Activated CD8-positive, alpha-beta T cell treated with anti-CD3 and anti-CD28 coated beads for 36 hours (primary cell): ENCODE measurements around the gene RNF181. TPM values are rescaled to one million over a fixed set of nuclear protein-coding genes. Genes with fewer than 3 reads are reported as not detected.

Experiments used
- ATAC-seq: fragments of 200-7000 bp; cut with Tn5 transposase; one replicate; pipeline ENCODE4 v1.10.0; 2021; ENCODE audit warnings: mild to moderate bottlenecking, moderate library complexity
- CTCF ChIA-PET: fragments of 350-600 bp; sonication (Branson Sonifier 250); formaldehyde crosslinking; loops from one replicate; lab custom pipeline; 2021; ENCODE audit warnings: antibody characterized with exemption; lab: Charles Lee
- POLR2A ChIA-PET: fragments of 350-600 bp; sonication (Branson Sonifier 250); formaldehyde crosslinking; loops from one replicate; lab custom pipeline; 2021; ENCODE audit warnings: antibody characterized with exemption; lab: Charles Lee
- DNase-seq: peaks from one replicate; pipeline ENCODE4 v3.0.0-alpha.2; 2020
- H3K27ac Mint-ChIP-seq: one replicate; pipeline ENCODE4 v1.8.0; 2021; ENCODE audit warnings: mild to moderate bottlenecking, mixed read lengths
- H3K27me3 Mint-ChIP-seq: one replicate; pipeline ENCODE4 v1.8.0; 2021; ENCODE audit warnings: mixed read lengths
- H3K36me3 Mint-ChIP-seq: one replicate; pipeline ENCODE4 v1.8.0; 2021; ENCODE audit warnings: low read depth, mixed read lengths
- H3K4me1 Mint-ChIP-seq: one replicate; pipeline ENCODE4 v1.8.0; 2021; ENCODE audit warnings: low read depth, mixed read lengths
- H3K4me3 Mint-ChIP-seq: one replicate; pipeline ENCODE4 v1.8.0; 2021; ENCODE audit warnings: mild to moderate bottlenecking, moderate library complexity, mixed read lengths
- H3K9me3 Mint-ChIP-seq: one replicate; pipeline ENCODE4 v1.8.0; 2021; ENCODE audit warnings: mixed read lengths
- CTCF ChIP-seq: fragments of 200-600 bp; IDR thresholded peaks from one replicate; pipeline ENCODE4 v1.8.0; 2022; ENCODE audit warnings: antibody characterized with exemption, mild to moderate bottlenecking
- intact Hi-C: fragments of 100-400 bp; cut with micrococcal nuclease; formaldehyde crosslinking; loops from one replicate; pipeline ENCODE4 v1.10.0; 2022
- total RNA-seq, 2 experiments: library from RNA; stranded (reverse); gene quantifications; one replicate each; pipeline ENCODE4 v1.2.3, GENCODE V29; 2021

RNF181 gene
- total RNA-seq, 2 experiments from 2014 or later = 112 to 117 TPM

GRCh38 chr2:85588236-85588635 is 7.3 kb upstream of the RNF181 start:
- peak overlapping the region; percentile 35 for H3K27ac Mint-ChIP-seq
- no peak for DNase-seq
- H3K27me3 Mint-ChIP-seq = no peaks in the 10 kb centered on the region
- H3K36me3 Mint-ChIP-seq = peaks cover 4% of the 10 kb centered on the region
- no peak for ATAC-seq
- H3K4me3 Mint-ChIP-seq = no peak overlapping the region
- TF ChIP-seq CTCF = no peak
- ChIA-PET POLR2A (interaction anchor here (0.8 to 2.9 kb wide), 3 partner anchors 11 to 187 kb away, joined by 3 to 12 read pairs (median 5); partner anchors contain the start of gene TMEM150A), CTCF (interaction anchor here (1.4 to 1.5 kb wide), 2 partner anchors 9 to 37 kb away, joined by 4 to 8 read pairs; no protein-coding TSS in a partner anchor)
- no peaks in the 10 kb centered on the region for H3K9me3 Mint-ChIP-seq
- intact Hi-C loops = no loop called here
- peaks cover 29% of the 10 kb centered on the region for H3K4me1 Mint-ChIP-seq

GRCh38 chr2:85588645-85589044 is 6.9 kb upstream of the RNF181 start:
- Mint-ChIP-seq H3K4me3 (no peak overlapping the region), H3K36me3 (peaks cover under 1% of the 10 kb centered on the region), H3K4me1 (peaks cover 25% of the 10 kb centered on the region), H3K9me3 (no peaks in the 10 kb centered on the region), H3K27ac (no peak overlapping the region), H3K27me3 (no peaks in the 10 kb centered on the region)
- no peak for TF ChIP-seq CTCF
- ChIA-PET POLR2A (interaction anchor here (1.5 to 2.9 kb wide), 2 partner anchors 11 to 14 kb away, joined by 5 to 12 read pairs; partner anchors contain the start of gene TMEM150A), CTCF (interaction anchor here (1.2 to 1.5 kb wide), 3 partner anchors 10 to 38 kb away, joined by 3 to 8 read pairs (median 4); no protein-coding TSS in a partner anchor)
- DNase-seq = no peak
- no peak for ATAC-seq
- intact Hi-C loops = no loop called here

DNA sequence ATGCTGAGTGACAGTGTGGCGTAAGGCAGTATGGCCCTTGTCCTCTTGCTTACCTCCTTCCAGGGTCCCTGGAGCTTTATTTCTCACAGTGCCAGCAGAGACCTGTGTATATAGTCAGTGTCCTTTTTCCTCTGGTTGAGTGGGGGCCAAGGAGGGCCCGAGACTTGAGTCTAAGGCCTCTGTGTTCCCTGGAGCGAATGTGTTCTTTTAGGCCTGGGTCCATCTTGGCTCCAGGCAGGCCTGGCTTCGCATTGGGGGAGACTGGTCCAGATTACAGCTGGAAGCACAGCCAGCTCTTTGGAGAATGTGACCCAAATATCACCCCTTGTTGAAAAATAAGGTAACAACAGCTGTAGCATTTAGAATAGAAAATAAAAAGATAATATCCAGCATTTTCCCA is 6.4 kb upstream of the RNF181 start:
- ATAC-seq (no peak), DNase-seq (no peak)
- H3K9me3 Mint-ChIP-seq = no peaks in the 10 kb centered on the region
- intact Hi-C loops = no loop called here
- H3K36me3 Mint-ChIP-seq = no peaks in the 10 kb centered on the region
- no peak for TF ChIP-seq CTCF
- H3K4me1 Mint-ChIP-seq = peaks cover 24% of the 10 kb centered on the region
- H3K27ac Mint-ChIP-seq = no peak overlapping the region
- POLR2A ChIA-PET = interaction anchor here (2.9 kb wide), 1 partner anchor 10 kb away, joined by 12 read pairs; no protein-coding TSS in a partner anchor
- H3K4me3 Mint-ChIP-seq = no peak overlapping the region
- CTCF ChIA-PET = interaction anchor here (1.2 kb wide), 2 partner anchors 10 to 12 kb away, joined by 3 read pairs; no protein-coding TSS in a partner anchor
- no peaks in the 10 kb centered on the region for H3K27me3 Mint-ChIP-seq

GRCh38 chr2:85589982-85590791 is 5.4 kb upstream of the RNF181 start:
- CTCF ChIA-PET = interaction anchor here (1.2 to 2.0 kb wide), 2 partner anchors 13 kb away, joined by 3 to 6 read pairs; partner anchors contain the start of gene TMEM150A
- intact Hi-C loops = no loop called here
- peaks cover 24% of the 10 kb centered on the region for H3K4me1 Mint-ChIP-seq
- TF ChIP-seq CTCF = no peak
- DNase-seq (no peak), ATAC-seq (no peak)
- POLR2A ChIA-PET = interaction anchor here (1.1 to 2.5 kb wide), 4 partner anchors 12 to 51 kb away, joined by 3 to 10 read pairs (median 6); partner anchors contain the start of genes C2orf68, MAT2A and VAMP8
- H3K27ac Mint-ChIP-seq = no peak overlapping the region
- H3K9me3 Mint-ChIP-seq = no peaks in the 10 kb centered on the region
- H3K4me3 Mint-ChIP-seq = no peak overlapping the region
- H3K27me3 Mint-ChIP-seq = no peaks in the 10 kb centered on the region
- no peaks in the 10 kb centered on the region for H3K36me3 Mint-ChIP-seq
